Osteoblast (primary cell): ENCODE measurements around the gene NAXD. TPM values are rescaled to one million over a fixed set of nuclear protein-coding genes. Genes with fewer than 3 reads are reported as not detected.

Source experiments
- DNase-seq: peaks from one replicate; pipeline ENCODE4 v3.0.0; 2011; ENCODE audit warnings: low spot score, mixed read lengths; ENCODE audit not compliant: insufficient read length; ENCODE audit errors: missing footprints
- H2AFZ ChIP-seq: 2 replicates; pipeline ENCODE4 v1.6.0; 2011; ENCODE audit warnings: mild to moderate bottlenecking, low read length
- H3K27ac ChIP-seq: 2 replicates; pipeline ENCODE4 v1.5.1; 2011; ENCODE audit warnings: mild to moderate bottlenecking, low read depth, low read length, moderate library complexity
- H3K27me3 ChIP-seq: 2 replicates; pipeline ENCODE4 v1.6.0; 2012; ENCODE audit warnings: mild to moderate bottlenecking, control low read depth, inconsistent platforms, low read length, moderate library complexity; ENCODE audit not compliant: insufficient read depth
- H3K36me3 ChIP-seq: 2 replicates; pipeline ENCODE4 v1.5.1; 2011; ENCODE audit warnings: mild to moderate bottlenecking, low read length, control low read depth, moderate library complexity; ENCODE audit not compliant: insufficient read depth
- H3K4me1 ChIP-seq: 2 replicates; pipeline ENCODE4 v1.5.1; 2011; ENCODE audit warnings: mild to moderate bottlenecking, low read length, control low read depth, moderate library complexity; ENCODE audit not compliant: insufficient read depth
- H3K4me2 ChIP-seq: 2 replicates; pipeline ENCODE4 v1.6.0; 2011; ENCODE audit warnings: mild to moderate bottlenecking, low read length; ENCODE audit not compliant: insufficient read depth
- H3K4me3 ChIP-seq: fragments of 200-600 bp; sonication (generic); 3 replicates; pipeline ENCODE4 v1.5.1; 2012; ENCODE audit warnings: mild to moderate bottlenecking, low read length, inconsistent platforms; ENCODE audit not compliant: insufficient read depth
- H3K79me2 ChIP-seq: 2 replicates; pipeline ENCODE4 v1.6.0; 2012; ENCODE audit warnings: mild to moderate bottlenecking, low read length, control low read depth, inconsistent platforms; ENCODE audit not compliant: insufficient read depth
- H3K9me3 ChIP-seq: 2 replicates; pipeline ENCODE4 v1.5.1; 2011; ENCODE audit warnings: low read depth, low read length, control low read depth
- H4K20me1 ChIP-seq: 2 replicates; pipeline ENCODE4 v1.6.0; 2012; ENCODE audit warnings: mild to moderate bottlenecking, low read length, control low read depth; ENCODE audit not compliant: insufficient read depth
- CTCF ChIP-seq: IDR thresholded peaks from 2 replicates; pipeline ENCODE4 v1.5.1; 2011; ENCODE audit warnings: mild to moderate bottlenecking, low read depth, low read length, moderate library complexity; ENCODE audit errors: extremely low read depth
- total RNA-seq: library from RNA; depleted of rRNA; stranded (reverse); fragments of >200 nt; gene quantifications from 2 replicates; pipeline ENCODE4 v1.2.3, GENCODE V29; 2012

The NAXD gene
- total RNA-seq, 1 donor = 15.9 TPM

GRCh38 chr13:110638814-110639806 lies 23.8 kb downstream of the NAXD start:
- H2AFZ ChIP-seq = no peak overlapping the region
- H3K4me3 ChIP-seq = no peak overlapping the region
- peaks cover 67% of the 10 kb centered on the region for H3K36me3 ChIP-seq

GRCh38 chr13:110639935-110640334 lies 24.6 kb downstream of the NAXD start:
- Histone ChIP-seq H3K36me3 (peaks cover 65% of the 10 kb centered on the region), H4K20me1 (peaks cover 18% of the 10 kb centered on the region), H3K27me3 (no peaks in the 10 kb centered on the region), H3K4me1 (peaks cover 5% of the 10 kb centered on the region), H3K9me3 (no peaks in the 10 kb centered on the region), H3K4me3 (no peak overlapping the region), H2AFZ (no peak overlapping the region), H3K27ac (no peak overlapping the region), H3K4me2 (no peak overlapping the region), H3K79me2 (peaks cover 14% of the 10 kb centered on the region)
- no peak for DNase-seq
- TF ChIP-seq CTCF = no peak

More at GRCh38 chr13:110638814-110639806, 23.8 kb downstream of the NAXD start:
- Histone ChIP-seq H3K27ac (no peak overlapping the region), H3K9me3 (no peaks in the 10 kb centered on the region), H4K20me1 (peaks cover 18% of the 10 kb centered on the region), H3K4me1 (peaks cover 7% of the 10 kb centered on the region), H3K79me2 (peaks cover 22% of the 10 kb centered on the region), H3K27me3 (no peaks in the 10 kb centered on the region), H3K4me2 (no peak overlapping the region)
- no peak for DNase-seq
- no peak for TF ChIP-seq CTCF

- no peak for TF ChIP-seq CTCF
- peaks cover 5% of the 10 kb centered on the region for H3K4me1 ChIP-seq
- peaks cover 17% of the 10 kb centered on the region for H4K20me1 ChIP-seq
- no peaks in the 10 kb centered on the region for H3K27me3 ChIP-seq
- H3K4me2 ChIP-seq = no peak overlapping the region
- peaks cover 64% of the 10 kb centered on the region for H3K36me3 ChIP-seq
- H2AFZ ChIP-seq = no peak overlapping the region
- no peaks in the 10 kb centered on the region for H3K9me3 ChIP-seq
- H3K27ac ChIP-seq = peak overlapping the region; percentile 6
- H3K79me2 ChIP-seq = peaks cover 7% of the 10 kb centered on the region
- DNase-seq = no peak
- H3K4me3 ChIP-seq = no peak overlapping the region
Observed at GRCh38 chr13:110640591-110641029, 25.3 kb downstream of the NAXD start.
